NT2/D1 (cell line): Measurements from ENCODE around the gene ALG12.

Experiments
- SUZ12 ChIP-seq: IDR thresholded peaks from 2 replicates; pipeline ENCODE4 v1.6.1; 2011; ENCODE audit not compliant: insufficient read length, insufficient read depth; ENCODE audit errors: extremely low read depth
- YY1 ChIP-seq: IDR thresholded peaks from 2 replicates; pipeline ENCODE4 v1.6.1; 2011; ENCODE audit not compliant: insufficient read length, insufficient read depth
- ZNF274 ChIP-seq: IDR thresholded peaks from 2 replicates; pipeline ENCODE4 v1.6.1; 2011; ENCODE audit warnings: mild to moderate bottlenecking, low read depth, low read length

DNA sequence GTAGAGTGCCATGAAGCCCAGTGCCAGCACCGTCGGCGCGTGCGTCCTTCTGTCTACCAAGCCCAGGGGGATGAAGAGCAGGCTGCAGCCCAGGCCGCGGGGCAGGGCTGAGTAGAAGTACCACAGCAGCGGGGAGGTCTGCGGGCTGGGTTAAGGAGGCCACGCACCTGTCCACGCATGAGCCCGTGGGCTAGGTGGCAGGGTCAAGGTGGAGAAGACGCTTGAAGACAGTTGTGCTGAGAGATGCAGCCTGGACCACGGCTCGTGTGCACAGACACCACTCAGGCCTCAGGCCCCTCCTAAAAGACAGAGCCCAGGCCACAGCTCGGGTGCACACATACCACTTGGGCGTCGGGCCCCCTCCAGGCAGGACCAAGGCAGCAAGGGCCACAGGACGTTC is 10.4 kb downstream of the ALG12 start:
- TF ChIP-seq SUZ12 (no peak), ZNF274 (no peak), YY1 (no peak)
